ENCODE results near the gene PHYHD1. TPM values are rescaled to one million over a fixed set of nuclear protein-coding genes. Genes with fewer than 3 reads are reported as not detected.
A peak's percentile ranks its signal among the peaks of the same experiment; 100 is the strongest.

PHYHD1 gene
- total and polyA plus RNA-seq, 2 donors (not counting 3 experiments of a cell fraction or from before 2014, with no cell fraction given): 1.1 to 1.8 TPM

GRCh38 chr9:128886211-128886891 lies 34.4 kb upstream of the PHYHD1 start:
- dilution Hi-C loops (cut with MboI; ENCODE audit: extremely low pct_ligation_motif_present, low sequenced_read_pairs) (no loop called here), intact Hi-C loops (cut with micrococcal nuclease) (loop anchor here (1.0 kb wide), 1 partner anchor 25 kb away; no protein-coding TSS in a partner anchor)
- FAIRE-seq: peak; percentile 96
- Histone ChIP-seq H3K27me3 (ENCODE audit: control insufficient read depth in 2 of 2, insufficient read depth in 2 of 2, low read length in 2 of 2) (no peaks in the 10 kb centered on the region), H3K9ac (replicated peaks; ENCODE audit: extremely low read depth, insufficient read depth, low read length) (peak overlapping the region; percentile 5), H2AFZ (ENCODE audit: low read depth, low read length) (no peak overlapping the region), H3K4me3 (replicated peaks in 1 of 3; ENCODE audit: insufficient read depth in 1 of 3, low read depth in 1 of 3, low read length in 3 of 3) (no peak overlapping the region), H3K27ac (ENCODE audit: insufficient read depth, low read depth, low read length) (peak overlapping the region; percentile 75), H3K36me3 (ENCODE audit: control insufficient read depth in 2 of 2, extremely low read depth in 1 of 2, insufficient read depth in 2 of 2, low read length in 2 of 2) (peaks cover 8 to 15% of the 10 kb centered on the region in 2 experiments), H3K4me2 (ENCODE audit: insufficient read depth, low read length) (peak overlapping the region; percentile 20), H3K79me2 (ENCODE audit: control insufficient read depth, insufficient read depth, low read length) (peaks cover 86% of the 10 kb centered on the region), H3K4me1 (ENCODE audit: control insufficient read depth, extremely low read depth, insufficient read depth, low read length) (peaks cover 58% of the 10 kb centered on the region), H3K9me3 (replicated peaks; ENCODE audit: control insufficient read depth, insufficient read depth, low read length) (no peaks in the 10 kb centered on the region), H3K9me1 (replicated peaks; ENCODE audit: control insufficient read depth, extremely low read depth, insufficient read depth, low read length) (no peaks in the 10 kb centered on the region), H4K20me1 (replicated peaks; ENCODE audit: control insufficient read depth, extremely low read depth, insufficient read depth, low read length) (no peaks in the 10 kb centered on the region)
- BruUV-seq (replicated peaks): no TSS peak
- DNase-seq (ENCODE audit: low read depth, low spot score): peak; percentile 76
- ChIA-PET CTCF (interaction anchor here (1.0 to 1.1 kb wide), 3 partner anchors 13 to 42 kb away, joined by 3 to 4 read pairs (median 4); no protein-coding TSS in a partner anchor), POLR2A (interaction anchor here (0.6 kb wide), 1 partner anchor 683 kb away, joined by 3 read pairs; no protein-coding TSS in a partner anchor)
- TF ChIP-seq EZH2 (IDR thresholded peaks at IDR 0.05; ENCODE audit: borderline replicate concordance, low read depth, low read length, severe bottlenecking) (no peak), GATA2 (IDR thresholded peaks at IDR 0.05; ENCODE audit: insufficient read depth, insufficient read length, low read depth, low read length) (peak; percentile 99), MAX (IDR thresholded peaks at IDR 0.05; ENCODE audit: insufficient read depth, insufficient read length) (no peak), MYC (IDR thresholded peaks at IDR 0.05; ENCODE audit: low read depth, low read length) (no peak), FOS (IDR thresholded peaks at IDR 0.05; ENCODE audit: borderline replicate concordance, insufficient read depth, low read length) (peak; percentile 22), POLR2AphosphoS5 (IDR thresholded peaks at IDR 0.05; ENCODE audit: insufficient read depth, low read depth, low read length) (peak; percentile 54), JUN (IDR thresholded peaks at IDR 0.05; ENCODE audit: borderline replicate concordance, insufficient read depth, insufficient read length, low read depth) (peak; percentile 1), CTCF (IDR thresholded peaks at IDR 0.05; ENCODE audit: extremely low read depth in 1 of 2, insufficient read depth in 1 of 2, low read depth in 1 of 2, low read length in 2 of 2) (no peak), POLR2A (IDR thresholded peaks at IDR 0.05; ENCODE audit: low read depth, low read length) (peak; percentile 59)
